GM18951 (cell line): ENCODE results near the gene NUP85.
A peak's percentile ranks its signal among the peaks of the same experiment; 100 is the strongest.

ENCODE experiments used
- POLR2A ChIP-seq: IDR thresholded peaks from 4 replicates; pipeline ENCODE4 v1.6.1; 2011; ENCODE audit warnings: mild to moderate bottlenecking; ENCODE audit not compliant: insufficient read length, insufficient read depth; ENCODE audit errors: extremely low read depth
- in situ Hi-C: fragments of 300-500 bp; cut with MboI; formaldehyde crosslinking; loops from one replicate; pipeline ENCODE4 v1.12.0; 2022; ENCODE audit warnings: low sequenced_read_pairs, mixed read lengths, inconsistent platforms; ENCODE audit not compliant: unreplicated experiment

NUP85 gene

GRCh38 chr17:75260641-75261335, 55.3 kb downstream of the NUP85 start:
- in situ Hi-C loops: no loop called here
- TF ChIP-seq POLR2A: no peak

- in situ Hi-C loops: no loop called here
- TF ChIP-seq POLR2A: peak; percentile 86
Measured at GRCh38 chr17:75261336-75262111, 56.0 kb downstream of the NUP85 start, which contains the start of the genes GGA3 and MRPS7. Gene GGA3 (minus strand): TSS chr17:75261606. CDS start chr17:75261587, 19 bp downstream. Gene MRPS7 (plus strand): TSS chr17:75261879. CDS start chr17:75261901, 22 bp downstream.

- no peak for TF ChIP-seq POLR2A
- in situ Hi-C loops: no loop called here
Measured at GRCh38 chr17:75262112-75262606, 56.7 kb downstream of the NUP85 start.

GRCh38 chr17:75263055-75263454, 57.6 kb downstream of the NUP85 start:
- TF ChIP-seq POLR2A: no peak
- in situ Hi-C loops: no loop called here

- in situ Hi-C loops: no loop called here
- TF ChIP-seq POLR2A: no peak
Measured at GRCh38 chr17:75265614-75266315, 60.3 kb downstream of the NUP85 start.

- in situ Hi-C loops: no loop called here
- TF ChIP-seq POLR2A: no peak
Measured at GRCh38 chr17:75266316-75267152, 61.1 kb downstream of the NUP85 start.

GRCh38 chr17:75267153-75267410, 61.6 kb downstream of the NUP85 start:
- in situ Hi-C loops: no loop called here
- TF ChIP-seq POLR2A: no peak

- in situ Hi-C loops: no loop called here
- peak; percentile 41 for TF ChIP-seq POLR2A
Measured at GRCh38 chr17:75267411-75268232, 62.1 kb downstream of the NUP85 start.

GRCh38 chr17:75269844-75270217, 64.4 kb downstream of the NUP85 start:
- TF ChIP-seq POLR2A: no peak
- in situ Hi-C loops: no loop called here

- TF ChIP-seq POLR2A: peak; percentile 21
Measured at GRCh38 chr17:75270218-75270965, 64.9 kb downstream of the NUP85 start.

GRCh38 chr17:75270966-75271232, 65.4 kb downstream of the NUP85 start, which contains the start of gene MIF4GD:
Gene MIF4GD (minus strand): TSS chr17:75271231. CDS start chr17:75270195, 1,036 bp downstream.
- TF ChIP-seq POLR2A: peak; percentile 65

More at GRCh38 chr17:75270218-75270965, 64.9 kb downstream of the NUP85 start:
- in situ Hi-C loops: no loop called here

More at GRCh38 chr17:75270966-75271232, 65.4 kb downstream of the NUP85 start, which contains the start of gene MIF4GD:
- in situ Hi-C loops: no loop called here
